Measurements from ENCODE around the gene ARMC5. TPM values are rescaled to one million over a fixed set of nuclear protein-coding genes. Genes with fewer than 3 reads are reported as not detected.
"Not testable (repeated sequence)": the region's sequence is repeated elsewhere in the genome, so short reads cannot be mapped to it uniquely, and the experiment has no call there.

The ARMC5 gene
- total RNA-seq, 1 donor from 2014 or later = 14.6 TPM

DNA sequence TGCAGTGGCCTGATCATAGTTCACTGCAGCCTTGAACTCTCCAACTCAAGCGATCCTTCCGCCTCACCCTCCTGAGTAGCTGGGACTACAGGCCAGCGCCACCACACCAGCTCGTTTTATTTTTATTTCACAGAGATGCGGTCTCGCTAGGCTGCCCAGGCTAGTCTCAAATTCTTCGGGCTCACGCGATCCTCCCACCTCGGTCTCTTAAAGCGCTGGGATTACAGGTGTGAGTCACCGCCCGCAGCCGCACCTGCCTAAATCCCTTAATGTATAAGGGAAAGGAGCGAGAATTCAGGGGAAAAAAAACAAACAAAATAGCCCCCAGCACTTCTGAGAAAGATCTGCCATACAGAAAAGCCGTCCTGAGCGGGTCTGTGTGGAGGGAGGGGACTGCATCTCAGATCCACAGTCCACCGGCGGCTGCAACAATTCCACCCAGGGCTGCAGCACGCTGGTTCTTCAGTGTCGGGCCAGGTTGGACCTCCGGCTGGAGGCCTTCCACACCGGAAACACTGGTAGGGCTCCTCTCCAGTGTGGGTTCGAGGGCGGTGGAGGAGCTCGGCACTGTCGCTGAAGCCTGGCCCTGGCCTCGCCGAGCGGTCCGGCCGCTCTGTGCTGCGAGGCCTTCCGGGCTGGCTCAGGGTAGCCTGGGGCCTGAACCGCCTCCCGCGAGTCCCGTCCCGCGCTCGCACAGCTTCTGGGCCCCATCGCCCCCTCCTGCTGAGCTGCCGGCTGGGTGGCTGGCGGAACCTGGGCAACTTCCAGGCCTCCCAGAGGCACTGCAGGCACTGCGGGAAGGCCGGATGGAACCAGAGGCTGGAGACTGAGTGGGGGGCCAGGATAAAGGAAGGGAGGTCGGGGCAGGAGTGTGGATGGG lies 23.7 kb upstream of the ARMC5 start:
- intact Hi-C loops (cut with micrococcal nuclease) = no loop called here

DNA sequence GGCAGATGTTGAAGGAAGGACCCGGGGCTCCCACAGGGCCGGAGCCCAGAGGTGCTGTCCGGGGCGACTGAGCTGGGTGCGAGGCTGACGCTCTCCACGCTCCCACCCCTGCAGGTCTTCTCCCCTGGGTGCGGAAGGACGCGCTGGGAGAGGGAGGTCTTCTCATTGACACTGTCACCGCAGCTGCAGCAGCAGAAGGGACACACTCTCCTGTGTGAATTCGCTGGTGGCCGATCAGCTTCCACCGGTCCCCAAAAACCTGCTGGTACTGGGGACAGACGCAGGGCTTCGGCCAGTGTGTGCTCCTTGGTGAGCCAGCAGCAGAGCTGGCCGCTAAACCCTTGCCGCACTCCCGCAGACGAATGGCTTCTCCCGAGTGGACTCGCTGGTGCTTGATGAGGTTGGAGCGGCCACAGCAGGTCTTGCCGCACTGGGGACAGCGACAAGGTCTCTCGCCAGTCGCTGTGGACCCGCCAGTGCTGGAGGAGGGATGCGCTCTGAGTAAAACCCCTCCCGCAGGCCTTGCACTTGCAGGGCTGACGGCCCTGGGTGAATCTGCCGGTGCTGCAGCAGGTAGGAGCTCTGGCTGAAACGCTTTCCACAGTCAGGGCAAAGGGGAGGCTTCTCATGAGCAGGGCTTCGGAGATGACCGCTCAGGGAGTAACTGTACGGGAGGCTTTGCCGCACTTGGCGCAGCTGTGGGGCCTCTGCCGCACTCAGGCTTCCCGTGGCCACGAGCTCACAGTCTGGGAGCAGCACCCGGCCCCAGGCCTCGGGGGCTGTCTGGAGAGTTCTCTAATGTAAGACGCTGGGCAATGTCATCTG lies 22.9 kb upstream of the ARMC5 start:
- intact Hi-C loops (cut with micrococcal nuclease) = no loop called here

DNA sequence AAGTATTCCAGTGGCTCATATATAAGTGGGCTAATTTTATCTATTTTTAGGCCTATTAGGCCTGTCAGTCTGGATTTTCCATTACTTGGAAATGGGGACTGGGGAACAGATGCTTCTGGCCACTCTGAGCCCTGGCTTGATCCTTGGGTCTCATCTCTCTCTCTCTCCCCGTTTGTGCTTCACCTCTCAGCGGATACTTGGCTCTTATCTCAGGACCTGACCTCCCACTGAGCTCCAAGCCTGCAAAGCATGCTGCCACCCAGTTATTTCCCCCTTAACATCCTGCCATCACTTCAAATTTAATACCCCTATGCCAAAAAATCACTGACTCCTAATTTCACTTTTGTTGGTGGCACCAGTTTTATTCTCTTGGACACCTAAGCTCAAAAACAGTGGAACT lies 20.9 kb upstream of the ARMC5 start:
- intact Hi-C loops (cut with micrococcal nuclease) = no loop called here

DNA sequence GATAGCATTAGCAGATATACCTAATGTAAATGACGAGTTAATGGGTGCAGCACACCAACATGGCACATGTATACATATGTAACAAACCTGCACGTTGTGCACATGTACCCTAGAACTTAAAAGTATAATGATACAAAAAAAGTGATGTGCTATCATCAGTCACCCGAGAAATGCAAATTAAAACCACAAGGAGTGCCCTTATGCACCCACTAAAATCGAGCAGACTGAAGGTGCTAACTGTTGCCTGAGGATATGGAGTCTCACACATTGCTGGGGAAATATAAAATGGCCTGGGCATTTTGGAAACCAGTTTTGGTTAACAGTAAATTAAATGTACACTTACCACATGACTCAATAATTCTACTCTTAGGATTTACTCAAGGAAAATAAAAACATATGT lies 20.3 kb upstream of the ARMC5 start:
- intact Hi-C loops (cut with micrococcal nuclease) = not testable (repeated sequence)

DNA sequence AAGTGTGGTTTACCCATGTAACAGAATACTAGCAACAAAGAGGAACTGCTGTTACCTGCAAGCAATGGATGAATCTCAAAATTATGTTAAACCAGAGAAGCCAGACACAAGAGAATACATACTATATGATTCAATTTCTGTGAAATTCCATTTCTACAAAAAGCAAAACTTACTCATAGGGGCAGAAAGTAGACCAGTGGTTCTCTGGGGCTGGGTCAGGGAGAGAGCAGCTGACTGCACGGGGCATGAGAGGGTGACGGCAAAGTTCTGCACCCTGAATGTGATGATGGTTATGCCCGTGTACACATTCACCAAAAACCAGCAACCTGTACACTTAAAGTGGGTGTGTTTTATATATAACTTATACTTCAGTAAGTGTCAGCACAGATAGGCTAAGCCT lies 19.8 kb upstream of the ARMC5 start:
- intact Hi-C loops (cut with micrococcal nuclease) = no loop called here

DNA sequence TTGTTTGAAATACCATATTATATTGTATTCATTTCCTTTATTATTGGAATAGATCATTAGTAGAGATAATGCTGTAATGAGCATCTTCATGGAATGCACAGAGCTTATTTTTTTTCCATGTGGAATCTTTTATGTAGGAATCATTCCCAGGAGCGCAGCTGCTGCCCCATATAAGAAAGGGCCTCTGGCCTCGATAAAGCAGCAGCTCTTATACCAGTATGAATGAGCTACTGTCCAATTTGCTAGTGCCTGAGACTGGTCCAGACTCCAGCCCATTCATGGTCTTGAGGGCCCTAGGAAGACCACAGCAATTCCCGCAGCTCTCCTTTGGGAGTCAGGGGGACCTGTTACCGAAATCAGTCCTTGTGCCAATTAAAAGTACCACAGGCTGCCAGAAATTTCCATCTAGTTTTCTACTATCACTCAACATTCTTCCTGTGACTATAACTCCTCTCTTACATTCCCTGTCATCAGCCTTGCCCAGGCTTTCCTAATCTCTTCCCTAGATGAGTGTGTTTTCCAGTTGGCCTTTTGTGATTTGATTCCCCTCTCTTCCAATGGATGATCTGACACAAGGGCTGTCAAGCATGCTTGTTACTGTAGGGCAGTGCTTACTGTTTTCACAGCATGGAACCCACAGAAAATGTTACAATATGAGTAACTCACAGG lies 18.7 kb upstream of the ARMC5 start:
- intact Hi-C loops (cut with micrococcal nuclease) = no loop called here

DNA sequence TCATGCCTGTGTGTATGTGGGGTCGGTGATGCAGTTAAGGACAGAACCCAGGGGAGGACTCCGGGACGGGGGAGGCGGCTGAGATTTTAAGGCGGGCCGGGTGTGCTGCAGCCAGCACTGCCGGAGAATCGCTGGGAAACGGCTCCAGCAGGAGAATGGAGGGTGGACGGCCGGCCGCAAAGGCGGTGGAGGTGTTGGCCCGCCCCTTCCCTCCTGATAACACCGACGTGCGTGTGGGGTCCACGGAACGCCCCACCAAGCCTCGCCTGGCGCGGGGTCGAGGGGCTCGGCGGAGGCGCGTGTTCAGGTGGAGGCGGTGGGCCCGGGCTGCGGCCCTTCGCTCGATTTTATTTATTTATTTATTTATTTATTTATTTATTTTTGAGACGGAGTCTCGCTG lies 17.3 kb upstream of the ARMC5 start:
- intact Hi-C loops (cut with micrococcal nuclease) = loop anchor here (2.0 kb wide), 2 partner anchors 241 to 457 kb away; partner anchors contain the start of gene HSD3B7

DNA sequence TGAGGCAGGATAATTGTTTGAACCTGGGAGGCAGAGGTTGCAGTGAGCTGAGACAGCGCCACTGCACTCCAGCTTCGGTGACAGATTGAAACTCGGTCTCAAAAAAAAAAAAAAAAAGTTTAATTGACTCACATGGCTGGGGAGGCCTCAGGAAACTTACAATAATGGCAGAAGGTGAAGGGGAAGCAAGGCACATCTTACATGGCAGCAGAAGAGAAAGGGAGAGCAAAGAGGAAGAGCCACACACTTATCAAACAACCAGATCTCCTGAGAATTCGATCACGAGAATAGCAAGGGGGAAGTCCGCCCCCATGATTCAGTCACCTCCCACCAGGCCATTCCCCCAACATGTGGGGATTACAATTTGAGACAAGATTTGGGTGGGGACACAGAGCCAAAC lies 13.4 kb upstream of the ARMC5 start:
- intact Hi-C loops (cut with micrococcal nuclease) = not testable (repeated sequence)

DNA sequence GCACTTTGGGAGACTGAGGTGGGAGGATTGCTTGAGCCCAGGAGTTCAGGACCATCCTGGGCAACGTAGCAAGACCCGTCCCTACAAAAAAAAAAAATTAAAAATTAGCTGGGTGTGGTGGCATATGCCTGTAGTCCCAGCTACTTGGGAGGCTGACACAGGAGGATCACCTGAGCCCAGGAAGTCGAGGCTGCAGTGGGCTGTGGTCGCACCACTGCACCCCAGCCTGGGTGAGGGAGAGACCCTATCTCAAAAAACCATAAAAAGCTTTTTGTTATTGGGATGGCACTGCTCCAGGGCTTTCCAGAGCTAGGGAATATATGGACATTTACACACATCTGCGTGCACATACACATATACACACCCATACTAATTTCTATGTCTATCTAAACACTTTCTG lies 8.1 kb upstream of the ARMC5 start:
- intact Hi-C loops (cut with micrococcal nuclease) = loop anchor here (10.0 kb wide), 1 partner anchor 244 kb away; no protein-coding TSS in a partner anchor

DNA sequence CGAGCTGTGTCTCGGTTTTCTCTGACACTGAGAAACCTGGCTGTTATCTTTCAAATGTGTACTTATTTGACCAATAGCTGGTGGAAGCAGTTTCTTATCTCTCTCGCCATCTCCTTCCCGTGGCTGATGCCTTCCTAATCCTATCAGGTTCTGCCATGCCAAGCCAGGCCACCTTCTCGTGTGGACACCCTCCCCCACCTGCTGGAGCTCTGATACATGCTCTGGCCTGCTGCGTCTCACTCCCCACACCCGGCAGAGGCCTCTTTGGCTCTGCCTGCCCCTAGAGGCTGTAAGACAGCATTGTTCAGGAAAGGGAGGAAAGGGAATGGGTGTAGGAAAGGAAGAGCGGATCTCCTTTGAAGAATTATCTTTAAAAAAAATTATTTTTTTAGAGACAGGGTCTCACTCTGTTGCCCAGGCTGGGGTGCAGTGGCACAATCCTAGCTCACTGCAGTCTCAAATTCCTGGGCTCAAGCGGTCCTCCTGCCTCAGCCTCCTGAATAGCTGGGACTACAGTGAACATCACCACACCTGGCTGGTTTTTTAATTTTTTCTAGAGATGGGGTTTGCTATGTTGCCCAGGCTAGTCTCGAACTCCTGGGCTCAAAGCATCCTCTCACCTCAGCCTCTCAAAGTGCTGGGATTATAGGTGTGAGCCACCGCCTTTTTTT lies 7.5 kb upstream of the ARMC5 start:
- intact Hi-C loops (cut with micrococcal nuclease) = loop anchor here (10.0 kb wide), 1 partner anchor 243 kb away; no protein-coding TSS in a partner anchor

DNA sequence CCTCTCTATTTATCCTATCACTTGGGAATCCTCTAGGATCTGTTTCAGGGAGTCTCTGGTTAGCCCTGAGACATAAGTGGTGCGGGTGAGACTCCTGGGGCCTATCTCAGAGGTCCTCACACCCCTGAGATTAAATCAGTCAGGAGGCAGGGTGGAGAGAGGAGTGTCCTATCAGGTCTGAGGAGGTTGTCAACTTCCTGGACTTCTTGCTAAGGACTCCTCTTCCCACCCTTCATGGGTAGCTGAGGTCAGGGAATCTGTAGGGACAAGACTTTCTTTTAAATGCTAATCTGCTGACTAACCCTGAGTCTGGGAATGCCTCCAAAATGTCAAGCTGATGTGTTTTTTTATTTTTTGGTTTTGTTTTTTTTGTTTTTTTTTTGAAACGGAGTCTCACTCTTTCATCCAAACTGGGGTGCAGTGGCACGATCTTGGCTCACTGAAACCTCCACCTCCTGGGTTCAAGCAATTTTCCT lies 6.6 kb upstream of the ARMC5 start:
- intact Hi-C loops (cut with micrococcal nuclease) = loop anchor here (10.0 kb wide), 1 partner anchor 242 kb away; no protein-coding TSS in a partner anchor

DNA sequence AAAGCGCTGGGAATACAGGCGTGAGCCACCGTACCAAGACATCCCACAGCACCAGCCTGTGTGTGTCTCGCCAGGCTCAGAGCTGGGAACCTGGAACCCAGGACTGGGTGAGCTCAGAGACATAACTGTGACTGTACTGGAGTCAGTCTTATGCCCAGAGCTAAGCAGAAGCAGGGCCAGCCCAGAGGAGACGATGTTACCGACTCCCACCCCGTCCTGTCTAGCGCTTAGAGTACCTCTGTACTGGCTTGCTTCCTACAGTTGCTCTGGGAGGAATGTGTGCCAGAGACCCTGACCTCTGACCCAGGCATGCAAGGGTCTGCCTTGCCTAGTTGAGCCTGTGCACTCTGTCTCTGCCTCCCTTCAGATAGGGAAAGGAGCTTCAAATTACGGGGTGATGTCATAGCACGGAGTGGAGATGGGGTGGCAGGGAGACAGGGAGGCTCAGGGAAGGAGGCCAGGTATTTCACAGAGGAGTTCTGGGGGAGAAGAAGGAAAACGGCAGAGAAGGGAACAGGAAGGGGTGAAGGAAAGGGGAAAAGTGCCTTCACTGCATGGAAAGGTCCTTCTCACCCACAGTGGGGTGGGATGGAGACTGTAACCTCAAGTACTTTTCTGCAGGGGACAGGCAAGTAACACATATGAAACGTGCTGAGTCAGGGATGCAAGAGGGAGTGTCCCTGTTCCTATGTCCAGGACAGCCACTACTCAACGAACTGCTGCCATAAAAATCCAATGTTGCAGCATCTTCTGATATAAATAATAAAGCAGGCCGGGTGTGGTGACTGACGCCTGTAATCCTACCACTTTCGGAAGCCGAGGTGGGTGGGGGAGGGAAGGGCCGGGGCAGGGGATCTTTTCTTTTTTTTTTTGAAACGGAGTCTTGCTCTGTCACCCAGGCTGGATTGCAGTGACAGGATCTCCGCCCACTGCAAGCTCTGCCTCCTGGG lies 5.8 kb upstream of the ARMC5 start:
- intact Hi-C loops (cut with micrococcal nuclease) = loop anchor here (10.0 kb wide), 1 partner anchor 241 kb away; no protein-coding TSS in a partner anchor

DNA sequence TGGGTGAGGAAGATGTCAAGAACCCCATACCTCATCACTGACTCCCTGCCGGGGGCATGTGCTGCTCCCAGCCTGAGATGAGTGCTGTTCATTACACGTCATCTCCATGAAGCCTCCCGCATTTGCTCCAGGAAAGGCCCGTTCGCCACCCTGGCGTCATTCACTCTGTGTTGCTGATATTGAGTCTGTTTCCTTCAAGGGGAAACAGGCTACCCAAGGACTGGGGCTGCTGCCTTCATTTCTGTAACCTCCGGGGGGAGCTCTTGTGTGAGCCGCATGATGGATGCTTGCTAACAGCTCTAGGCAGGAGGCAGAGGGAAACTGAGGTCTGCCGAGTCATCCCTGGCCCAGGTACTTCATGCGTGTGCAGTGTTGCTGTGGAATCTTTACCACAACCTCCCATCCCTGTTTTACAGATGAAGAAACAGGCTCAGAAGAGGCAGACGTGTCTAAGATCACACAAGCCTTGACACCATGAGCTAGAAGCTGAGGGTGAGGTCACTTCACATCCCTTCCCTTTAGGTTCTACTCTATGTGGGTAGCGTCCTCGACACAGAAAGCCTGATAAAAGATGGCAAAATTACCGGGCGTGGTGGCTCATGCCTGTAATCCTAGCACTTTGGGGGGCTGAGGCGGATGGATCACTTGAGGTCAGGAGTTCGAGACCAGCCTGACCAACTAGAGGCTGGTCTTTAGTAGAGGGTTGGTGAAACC lies 3.5 kb upstream of the ARMC5 start:
- intact Hi-C loops (cut with micrococcal nuclease) = loop anchor here (5.0 to 10.0 kb wide), 2 partner anchors 239 to 257 kb away; a partner anchor contains a TSS

DNA sequence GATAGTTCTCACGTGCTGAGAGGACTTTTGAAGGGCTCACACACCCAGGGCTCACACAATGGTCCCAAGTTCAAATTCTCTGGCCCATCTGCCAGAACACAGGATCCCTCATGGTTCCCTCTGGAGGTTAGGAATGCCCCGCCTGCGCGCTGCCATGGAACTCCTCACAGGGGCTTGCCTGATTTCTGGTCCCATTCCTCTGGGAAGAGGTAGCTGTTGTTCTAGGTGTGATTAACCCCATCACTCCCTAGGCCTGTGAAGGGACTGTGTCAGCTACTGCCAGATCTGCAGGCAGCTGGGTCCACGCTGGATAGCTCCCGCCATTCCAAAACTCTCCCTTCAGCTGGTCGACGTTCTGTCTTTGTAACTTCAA lies 2.3 kb upstream of the ARMC5 start:
- intact Hi-C loops (cut with micrococcal nuclease) = loop anchor here (5.0 to 10.0 kb wide), 2 partner anchors 238 to 255 kb away; a partner anchor contains a TSS

DNA sequence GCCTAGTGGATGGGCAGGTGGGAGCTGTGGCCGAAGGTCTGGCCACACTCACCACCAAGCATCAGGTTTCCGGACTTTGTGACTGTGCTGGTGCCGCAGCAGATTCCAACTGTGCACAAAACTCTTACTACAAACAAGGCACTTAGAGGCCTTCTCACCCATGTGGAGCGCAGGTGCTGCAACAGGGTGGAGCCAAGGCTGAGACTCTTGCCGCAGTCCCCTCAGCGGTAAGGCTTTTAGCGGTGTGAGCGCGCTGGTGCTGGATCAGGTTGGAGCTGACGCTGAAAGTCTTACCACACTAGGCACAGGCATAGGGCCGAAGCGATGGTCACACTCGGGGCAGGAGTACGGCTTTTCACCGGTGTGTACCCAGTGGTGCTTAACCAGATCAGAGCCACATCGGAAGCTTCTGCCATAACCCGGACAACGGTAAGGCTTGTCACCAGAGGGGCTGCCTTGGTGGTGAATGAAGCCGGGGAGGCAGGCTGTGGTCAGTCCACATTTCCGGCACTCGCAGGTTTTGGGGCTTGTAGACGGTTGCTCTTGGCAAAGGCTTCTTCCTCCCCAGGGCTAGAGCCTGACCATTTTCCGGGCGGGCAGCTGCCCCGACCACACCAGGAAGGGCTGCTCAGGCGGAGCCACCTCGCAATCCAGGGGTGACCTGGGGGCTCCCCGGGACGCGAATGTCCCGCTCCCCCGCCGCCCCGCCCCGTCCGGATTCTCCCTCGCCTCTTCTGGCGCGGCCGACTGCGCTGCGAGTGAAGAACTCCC lies 1.0 kb upstream of the ARMC5 start:
- intact Hi-C loops (cut with micrococcal nuclease) = loop anchor here (2.0 to 10.0 kb wide), 3 partner anchors 237 to 425 kb away; partner anchors contain the start of gene STX4

DNA sequence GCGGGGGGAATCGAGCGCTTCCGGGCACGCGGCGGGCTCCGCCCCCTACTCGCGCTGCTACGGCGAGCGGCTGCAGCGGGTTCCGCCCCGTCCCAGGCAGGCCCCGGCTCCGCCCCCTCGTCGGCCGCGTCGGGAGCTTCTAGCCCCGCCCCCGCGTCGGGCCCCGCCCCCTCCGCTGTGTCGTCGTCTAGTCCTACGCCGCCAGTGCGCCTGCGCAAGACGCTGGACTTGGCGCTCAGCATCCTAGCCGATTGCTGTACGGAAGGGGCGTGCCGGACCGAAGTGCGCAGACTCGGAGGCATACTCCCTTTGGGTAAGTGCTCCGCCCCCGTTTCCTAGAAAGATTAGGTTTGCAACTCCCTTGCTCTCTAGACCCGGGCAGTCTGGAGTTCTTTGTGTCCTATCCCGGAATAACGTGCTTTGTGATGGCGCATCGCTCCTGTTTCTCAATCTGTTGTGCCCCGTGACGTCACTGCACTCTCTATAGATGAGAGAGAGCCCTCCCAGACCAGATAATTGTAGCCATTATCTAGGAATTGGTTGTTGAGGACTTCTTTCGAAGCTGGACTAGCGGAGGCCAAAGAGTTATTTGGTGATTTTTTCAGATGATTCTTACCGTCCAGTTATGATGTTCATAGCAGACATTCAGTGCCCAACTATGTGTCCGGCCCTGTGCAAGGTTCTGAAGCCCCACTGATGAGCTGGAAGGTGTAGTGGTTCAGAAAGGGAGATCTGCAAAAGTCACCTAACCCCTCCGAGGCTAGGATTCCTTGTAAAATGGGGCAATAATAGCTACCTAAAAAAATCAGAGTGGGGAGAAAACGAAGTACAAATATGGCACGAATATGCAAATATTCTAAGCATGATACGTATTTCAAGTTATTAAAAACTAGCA lies 633 bp downstream of the ARMC5 start:
- intact Hi-C loops (cut with micrococcal nuclease) = loop anchor here (1.0 to 10.0 kb wide), 10 partner anchors 17 to 538 kb away; partner anchors contain the start of genes FUS, KAT8, SETD1A and STX4

DNA sequence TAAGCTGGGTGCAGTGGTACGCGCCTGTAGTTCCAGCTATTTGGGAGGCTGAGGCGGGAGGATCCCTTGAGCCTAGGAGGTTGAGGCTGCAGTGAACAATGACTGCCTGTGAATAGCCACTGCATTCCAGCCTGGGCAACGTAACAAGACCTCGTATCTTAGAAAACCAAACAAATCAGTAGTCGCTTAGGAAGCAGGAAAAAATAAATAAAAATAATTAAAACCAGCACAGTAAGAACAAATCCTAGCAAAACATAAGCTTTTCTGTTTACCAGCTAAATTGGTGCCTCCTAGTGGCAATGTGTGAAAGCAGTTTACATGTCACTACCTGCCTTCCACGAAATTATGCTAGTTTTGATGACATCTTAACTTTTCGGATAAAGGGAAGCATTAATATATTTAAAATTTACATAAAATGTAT lies 1.3 kb downstream of the ARMC5 start:
- intact Hi-C loops (cut with micrococcal nuclease) = loop anchor here (2.0 kb wide), 1 partner anchor 16 kb away; no protein-coding TSS in a partner anchor

Measured in T-helper 2 cell treated with Interferon-gamma antibody and Interleukin-4, amounts not matched to agents 100 ng/mL and 5 ng/mL, for 36 hours (primary cell).